OCI-LY7 (cell line): Measurements from ENCODE around the gene SLC35A3. TPM values are rescaled to one million over a fixed set of nuclear protein-coding genes. Genes with fewer than 3 reads are reported as not detected.

Experiments
- Bru-seq: library from RNA; stranded (reverse); fragments of 400-500 nt; gene quantifications from one replicate; lab custom pipeline; 2021; lab: Mats Ljungman, UMichigan
- BruChase-seq, 2 experiments: library from RNA; stranded (reverse); fragments of 400-500 nt; gene quantifications; one replicate each; lab custom pipeline; 2021; lab: Mats Ljungman, UMichigan
- BruUV-seq: library from RNA; stranded (reverse); fragments of 400-500 nt; replicated peaks from 2 replicates; lab custom pipeline; 2021; lab: Mats Ljungman, UMichigan
- CTCF ChIA-PET: fragments of 300-600 bp; sonication (Branson Sonifier 250); formaldehyde crosslinking; loops from one replicate; lab custom pipeline; 2022; ENCODE audit warnings: antibody characterized with exemption; ENCODE audit not compliant: unreplicated experiment; lab: Charles Lee
- POLR2A ChIA-PET: fragments of 300-600 bp; sonication (Branson Sonifier 250); formaldehyde crosslinking; loops from one replicate; lab custom pipeline; 2022; ENCODE audit warnings: antibody characterized with exemption; lab: Charles Lee
- DNase-seq: peaks from one replicate; pipeline ENCODE4 v3.0.0-alpha.2; 2015; ENCODE audit warnings: low spot score
- H2AFZ ChIP-seq: fragments of 200-600 bp; sonication (generic), shearing (Covaris generic); 2 replicates; pipeline ENCODE4 v1.6.1; 2014; ENCODE audit warnings: mild to moderate bottlenecking, antibody characterized with exemption, low read length, moderate library complexity
- H3K27ac ChIP-seq: fragments of 200-600 bp; sonication (generic); 2 replicates; pipeline ENCODE4 v1.5.1; 2014; ENCODE audit warnings: mixed run types, low read depth, mild to moderate bottlenecking, moderate library complexity, low read length, inconsistent platforms; ENCODE audit not compliant: poor library complexity, severe bottlenecking
- H3K36me3 ChIP-seq: fragments of 200-600 bp; sonication (generic); 2 replicates; pipeline ENCODE4 v1.6.1; 2014; ENCODE audit warnings: mild to moderate bottlenecking, antibody characterized with exemption, low read length, moderate library complexity, mixed read lengths; ENCODE audit not compliant: insufficient read depth
- H3K4me1 ChIP-seq: fragments of 200-600 bp; sonication (generic); 2 replicates; pipeline ENCODE4 v1.5.1; 2014; ENCODE audit warnings: mild to moderate bottlenecking, low read length; ENCODE audit not compliant: insufficient read depth, poor library complexity, severe bottlenecking
- H3K4me2 ChIP-seq: fragments of 200-600 bp; sonication (generic); 2 replicates; pipeline ENCODE4 v1.6.1; 2014; ENCODE audit warnings: mild to moderate bottlenecking, low read length
- H3K4me3 ChIP-seq: fragments of 200-600 bp; sonication (generic); 2 replicates; pipeline ENCODE4 v1.5.1; 2014; ENCODE audit warnings: mild to moderate bottlenecking, low read depth, low read length; ENCODE audit not compliant: poor library complexity, severe bottlenecking
- H3K79me2 ChIP-seq: fragments of 200-600 bp; sonication (generic); 2 replicates; pipeline ENCODE4 v1.6.1; 2016; ENCODE audit warnings: low read depth, mild to moderate bottlenecking, low read length, moderate library complexity, mixed read lengths; ENCODE audit not compliant: insufficient read depth
- H3K9me2 ChIP-seq: fragments of 200-600 bp; sonication (generic); 2 replicates; pipeline ENCODE4 v1.6.1; 2016; ENCODE audit warnings: mild to moderate bottlenecking, low read length, mixed read lengths; ENCODE audit not compliant: insufficient read depth
- H3K9me3 ChIP-seq: fragments of 200-600 bp; sonication (generic); 2 replicates; pipeline ENCODE4 v1.6.1; 2014; ENCODE audit warnings: mild to moderate bottlenecking, mixed run types, low read length, mixed read lengths
- H4K20me1 ChIP-seq: fragments of 200-600 bp; sonication (generic); 2 replicates; pipeline ENCODE4 v1.6.1; 2014; ENCODE audit warnings: mild to moderate bottlenecking, antibody characterized with exemption, low read length, moderate library complexity, mixed read lengths; ENCODE audit not compliant: insufficient read depth
- EZH2phosphoT487 ChIP-seq: fragments of 200-600 bp; sonication (generic); IDR thresholded peaks from 2 replicates; pipeline ENCODE4 v1.6.1; 2018; ENCODE audit warnings: low read depth, borderline replicate concordance, mild to moderate bottlenecking, mixed run types, antibody characterized with exemption, low read length, moderate library complexity, mixed read lengths
- intact Hi-C: fragments of 100-400 bp; cut with micrococcal nuclease; formaldehyde crosslinking; loops from one replicate; pipeline ENCODE4 v1.10.0; 2022; ENCODE audit not compliant: unreplicated experiment
- long read RNA-seq: library from polyadenylated mRNA; stranded (forward); transcript quantifications from one replicate; pipeline ENCODE4 v2.0.0, GENCODE V29; 2022
- total RNA-seq, 2 experiments: library from RNA; depleted of rRNA in 1 of 2; stranded (reverse); fragments of >200 nt in 1 of 2; shearing (Covaris generic) in 1 of 2; gene quantifications; 2 replicates each; pipeline ENCODE4 v1.2.3, GENCODE V29; 2014 to 2022
- TF ChIP-seq, protein P1 (sequence below): fragments of 200-600 bp; sonication (generic); conservative IDR thresholded peaks from 2 replicates; pipeline ENCODE4 v1.5.1; 2014; ENCODE audit warnings: mild to moderate bottlenecking, antibody characterized with exemption, low read length, moderate library complexity, mixed read lengths

The SLC35A3 gene
- 15.9 and 26.8 TPM in 2 replicates for total RNA-seq (2014; rRNA removed; shearing (Covaris generic))
- total RNA-seq (2022): 24.8 and 25.4 TPM in 2 replicates
- percentile 77 among the genes with signal in this experiment for Bru-seq, nascent RNA
- percentile 93 among the genes with signal in this experiment for BruChase-seq, experiment 1, labeled RNA remaining after a 6-hour chase
- BruChase-seq, experiment 2, labeled RNA remaining after a 2-hour chase: percentile 93 among the genes with signal in this experiment
- long read RNA-seq, full-length matches to known transcripts: 15 of 23 reads
- long read RNA-seq, partial matches to known transcripts: 5 of 23 reads
- long read RNA-seq, other reads (novel, unspliced or antisense): 3 of 23 reads

DNA sequence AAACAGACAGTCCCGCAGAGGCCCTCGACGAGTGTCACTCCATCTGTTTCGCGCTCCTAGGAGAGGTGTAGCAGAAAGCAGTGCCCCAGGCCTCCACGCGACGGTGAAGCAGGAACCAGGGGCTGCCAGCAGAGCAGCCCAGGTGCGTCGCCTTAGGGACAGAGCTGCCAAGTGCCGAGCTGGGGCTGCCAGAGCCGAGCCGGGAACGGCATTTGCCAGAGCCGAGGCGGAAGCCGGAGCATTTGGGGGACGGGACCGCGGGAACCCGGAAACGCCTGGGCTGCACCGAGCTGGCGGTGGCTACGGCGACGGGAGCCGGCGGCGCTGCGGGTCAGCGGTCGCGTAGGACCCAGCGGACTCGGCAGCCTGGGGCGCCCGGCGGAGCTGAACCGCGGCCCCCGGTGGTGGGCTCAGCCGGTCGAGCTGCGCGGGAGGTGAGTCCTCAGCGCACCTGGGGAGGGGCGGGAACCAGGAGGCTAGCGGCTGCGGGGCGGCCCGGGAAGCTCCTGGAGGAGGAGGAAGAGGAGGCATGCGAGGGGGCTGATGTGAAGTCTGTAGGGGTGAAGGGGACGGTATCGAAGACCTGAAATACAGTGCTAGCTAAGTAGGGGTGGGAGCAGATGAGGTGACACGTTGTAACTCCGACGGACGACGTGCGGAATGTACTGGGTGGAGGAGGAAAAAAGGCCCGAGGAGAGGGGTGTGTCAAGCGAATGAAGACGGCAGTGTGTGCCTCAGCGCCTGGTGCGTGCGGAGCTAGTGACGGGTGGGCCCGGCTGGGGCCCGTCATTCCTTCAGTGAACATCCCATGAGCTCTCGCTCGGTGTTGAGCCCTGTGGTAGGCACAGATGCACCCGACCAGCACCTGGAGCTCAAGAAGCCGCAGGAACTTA is at the start of gene SLC35A3:
TSS of gene SLC35A3 (plus strand) at position 268 of the 893 bp plus-strand sequence. CDS start 23,559 bp downstream, outside the sequence.
- TF ChIP-seq, protein P1, sequence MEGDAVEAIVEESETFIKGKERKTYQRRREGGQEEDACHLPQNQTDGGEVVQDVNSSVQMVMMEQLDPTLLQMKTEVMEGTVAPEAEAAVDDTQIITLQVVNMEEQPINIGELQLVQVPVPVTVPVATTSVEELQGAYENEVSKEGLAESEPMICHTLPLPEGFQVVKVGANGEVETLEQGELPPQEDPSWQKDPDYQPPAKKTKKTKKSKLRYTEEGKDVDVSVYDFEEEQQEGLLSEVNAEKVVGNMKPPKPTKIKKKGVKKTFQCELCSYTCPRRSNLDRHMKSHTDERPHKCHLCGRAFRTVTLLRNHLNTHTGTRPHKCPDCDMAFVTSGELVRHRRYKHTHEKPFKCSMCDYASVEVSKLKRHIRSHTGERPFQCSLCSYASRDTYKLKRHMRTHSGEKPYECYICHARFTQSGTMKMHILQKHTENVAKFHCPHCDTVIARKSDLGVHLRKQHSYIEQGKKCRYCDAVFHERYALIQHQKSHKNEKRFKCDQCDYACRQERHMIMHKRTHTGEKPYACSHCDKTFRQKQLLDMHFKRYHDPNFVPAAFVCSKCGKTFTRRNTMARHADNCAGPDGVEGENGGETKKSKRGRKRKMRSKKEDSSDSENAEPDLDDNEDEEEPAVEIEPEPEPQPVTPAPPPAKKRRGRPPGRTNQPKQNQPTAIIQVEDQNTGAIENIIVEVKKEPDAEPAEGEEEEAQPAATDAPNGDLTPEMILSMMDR: no peak
- TF ChIP-seq EZH2phosphoT487: no peak
- H3K27ac ChIP-seq: peak within 1 kb of the TSS; percentile 74
- H3K4me2 ChIP-seq: peak within 1 kb of the TSS; percentile 81
- H4K20me1 ChIP-seq: peaks cover 4% of the 10 kb centered on the region; the same call in 1 of the 2 replicates
- peaks cover 19% of the 10 kb centered on the region for H3K4me1 ChIP-seq
- H3K4me3 ChIP-seq: peak within 1 kb of the TSS; percentile 91
- H3K9me2 ChIP-seq: no peaks in the 10 kb centered on the region
- H3K36me3 ChIP-seq: peaks cover 15% of the 10 kb centered on the region; the same call in 1 of the 2 replicates
- no peaks in the 10 kb centered on the region for H3K9me3 ChIP-seq
- POLR2A ChIA-PET: interaction anchor here (0.5 to 2.3 kb wide), 20 partner anchors 11 to 1406 kb away, joined by 3 to 10 read pairs (median 4); partner anchors contain the start of genes AGL, DBT, FRRS1 and SASS6
- CTCF ChIA-PET: interaction anchor here (0.6 to 1.2 kb wide), 4 partner anchors 11 to 519 kb away, joined by 3 read pairs; a partner anchor contains a TSS
- peaks cover 41% of the 10 kb centered on the region for H3K79me2 ChIP-seq
- DNase-seq: peak; percentile 92
- BruUV-seq: no TSS peak
- peak within 1 kb of the TSS; percentile 99 for H2AFZ ChIP-seq
- intact Hi-C loops: loop anchor here (1.0 to 5.0 kb wide), 4 partner anchors 69 to 163 kb away; partner anchors contain the start of genes AGL, SASS6 and TRMT13

DNA sequence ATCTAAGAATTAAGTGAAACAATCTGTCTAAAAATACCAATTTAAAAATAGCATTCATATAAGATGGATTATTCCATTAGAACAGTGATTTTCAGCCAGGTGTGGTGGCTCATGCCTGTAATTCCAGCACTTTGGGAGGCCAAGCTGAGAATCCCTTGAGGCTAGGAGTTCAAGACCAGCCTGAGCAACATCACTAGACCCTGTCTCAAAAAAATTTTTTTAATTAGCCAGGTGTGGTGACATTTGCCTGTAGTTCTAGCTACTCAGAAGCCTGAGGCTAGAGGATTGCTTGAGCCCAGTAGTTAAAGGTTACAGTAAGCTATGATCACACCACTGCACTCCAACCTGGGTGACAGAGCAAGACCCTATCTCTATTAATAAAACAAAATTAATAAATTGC is 35.0 kb upstream of the SLC35A3 start:
- ChIA-PET POLR2A (interaction anchor here (1.3 kb wide), 1 partner anchor 9 kb away, joined by 3 read pairs; no protein-coding TSS in a partner anchor), CTCF (no interaction called here)
- H2AFZ ChIP-seq: no peak overlapping the region
- no peaks in the 10 kb centered on the region for H3K4me1 ChIP-seq
- no peak overlapping the region for H3K4me2 ChIP-seq
- no peak for DNase-seq
- no peaks in the 10 kb centered on the region for H3K9me3 ChIP-seq
- BruUV-seq: no TSS peak
- no peak for TF ChIP-seq EZH2phosphoT487
- TF ChIP-seq, protein P1: no peak
- H3K4me3 ChIP-seq: no peak overlapping the region
- H4K20me1 ChIP-seq: no peaks in the 10 kb centered on the region
- H3K9me2 ChIP-seq: no peaks in the 10 kb centered on the region
- no peaks in the 10 kb centered on the region for H3K79me2 ChIP-seq
- no peak overlapping the region for H3K27ac ChIP-seq
- intact Hi-C loops: no loop called here
- H3K36me3 ChIP-seq: no peaks in the 10 kb centered on the region
